Gastroesophageal sphincter (tissue), 4 donors: ENCODE measurements around the gene TFAP2B. TPM values are rescaled to one million over a fixed set of nuclear protein-coding genes. Genes with fewer than 3 reads are reported as not detected.

Experiments
- ATAC-seq: fragments of 150-250 bp; one replicate; pipeline ENCODE4 v1.9.1; 2016; ENCODE audit warnings: mild to moderate bottlenecking, moderate library complexity
- H3K27ac ChIP-seq, 4 donors: fragments of 200-600 bp; sonication (generic) in 3 of 4; 1 replicate in 3 of 4; 2 replicates in 1 of 4; pipeline ENCODE4 v1.5.1; 2016 to 2019
- H3K27me3 ChIP-seq: fragments of 200-600 bp; sonication (generic); one replicate; pipeline ENCODE4 v1.5.1; 2019
- H3K36me3 ChIP-seq, 2 donors: fragments of 200-600 bp; sonication (generic); one replicate each; pipeline ENCODE4 v1.5.1; 2019; ENCODE audit warnings: control low read depth in 1 of 2
- H3K4me1 ChIP-seq, 3 donors: fragments of 200-600 bp; sonication (generic); 1 replicate in 2 of 3; 2 replicates in 1 of 3; pipeline ENCODE4 v1.5.1; 2016 to 2019; ENCODE audit warnings: control low read depth in 2 of 3
- H3K4me3 ChIP-seq, 2 donors: fragments of 200-600 bp; sonication (generic); one replicate each; pipeline ENCODE4 v1.5.1; 2019; ENCODE audit warnings: mild to moderate bottlenecking in 1 of 2, moderate library complexity in 1 of 2
- H3K9me3 ChIP-seq, 3 donors: fragments of 200-600 bp; sonication (generic); one replicate each; pipeline ENCODE4 v1.5.1; 2017 to 2019; ENCODE audit warnings: control low read depth in 2 of 3
- CTCF ChIP-seq, 4 experiments: fragments of 200-600 bp in 2 of 4; fragments of 450-650 bp in 2 of 4; sonication (generic) in 1 of 4; IDR thresholded peaks; one replicate each; pipeline ENCODE4 v1.5.1; 2017 to 2019; ENCODE audit warnings: antibody characterized with exemption in 4 of 4, mild to moderate bottlenecking in 2 of 4, moderate library complexity in 2 of 4
- EP300 ChIP-seq: sonication (generic); formaldehyde crosslinking; IDR thresholded peaks from one replicate; pipeline ENCODE4 v1.6.1; 2017; ENCODE audit warnings: antibody characterized with exemption, mild to moderate bottlenecking
- POLR2A ChIP-seq, 2 donors: fragments of 450-650 bp; IDR thresholded peaks; one replicate each; pipeline ENCODE4 v1.6.1; 2017; ENCODE audit warnings: antibody characterized with exemption in 2 of 2, mild to moderate bottlenecking in 2 of 2, moderate library complexity in 1 of 2
- POLR2AphosphoS5 ChIP-seq: sonication (generic); formaldehyde crosslinking; IDR thresholded peaks from one replicate; pipeline ENCODE4 v1.6.1; 2017; ENCODE audit warnings: antibody characterized with exemption
- WGBS, 2 donors: methylation state at CpG; one replicate each; pipeline ENCODE4 v1.1.5; 2018; ENCODE audit warnings: low coverage in 1 of 2; 5-methylcytosine and 5-hydroxymethylcytosine counted together
- total RNA-seq, 4 donors: library from RNA; depleted of rRNA; stranded (reverse); fragments of >200 nt; gene quantifications; one replicate each; pipeline ENCODE4 v1.1.0, GENCODE V29; 2016

The TFAP2B gene
- total RNA-seq, 4 donors from 2014 or later, result 0.25 TPM; not detected in 3

- ATAC-seq, result no peak
- H3K4me1 ChIP-seq, result no peaks in the 10 kb centered on the region
- H3K27me3 ChIP-seq, result peaks cover 3% of the 10 kb centered on the region
- TF ChIP-seq CTCF (IDR thresholded peaks at IDR 0.05) (no peak), POLR2A (IDR thresholded peaks at IDR 0.05) (no peak), EP300 (no peak), POLR2AphosphoS5 (no peak)
- 64 to 94% methylated on average over 3 of the region's 3 CpGs for WGBS, 2 donors
- no peaks in the 10 kb centered on the region for H3K36me3 ChIP-seq
- H3K9me3 ChIP-seq, result no peaks in the 10 kb centered on the region
- H3K4me3 ChIP-seq, result no peak overlapping the region
- H3K27ac ChIP-seq, result no peak overlapping the region
Observed at GRCh38 chr6:50884364-50884763, 65.7 kb downstream of the TFAP2B start.

- no peak for ATAC-seq
- H3K4me3 ChIP-seq, result no peak overlapping the region
- H3K9me3 ChIP-seq, result no peaks in the 10 kb centered on the region
- H3K36me3 ChIP-seq, result no peaks in the 10 kb centered on the region
- 57 to 100% methylated on average over 1 of the region's 1 CpG for WGBS, 2 donors
- no peaks in the 10 kb centered on the region for H3K4me1 ChIP-seq
- H3K27me3 ChIP-seq, result peaks cover 3% of the 10 kb centered on the region
- H3K27ac ChIP-seq, result no peak overlapping the region
- TF ChIP-seq POLR2AphosphoS5, result no peak
- no peak for TF ChIP-seq CTCF (IDR thresholded peaks at IDR 0.05)
- TF ChIP-seq EP300, result no peak
- TF ChIP-seq POLR2A (IDR thresholded peaks at IDR 0.05), result no peak
Observed at GRCh38 chr6:50887112-50887511, 68.4 kb downstream of the TFAP2B start.

GRCh38 chr6:50889497-50889896 is 70.8 kb downstream of the TFAP2B start:
- TF ChIP-seq CTCF (IDR thresholded peaks at IDR 0.05), result no peak
- Histone ChIP-seq H3K27me3 (no peaks in the 10 kb centered on the region), H3K9me3 (no peaks in the 10 kb centered on the region), H3K4me1 (no peaks in the 10 kb centered on the region), H3K4me3 (no peak overlapping the region), H3K36me3 (no peaks in the 10 kb centered on the region), H3K27ac (no peak overlapping the region)
- WGBS, 2 donors, result 32 to 94% methylated on average over 2 to 3 of the region's 3 CpGs
- no peak for ATAC-seq

- Histone ChIP-seq H3K36me3 (no peaks in the 10 kb centered on the region), H3K9me3 (no peaks in the 10 kb centered on the region), H3K4me3 (no peak overlapping the region), H3K27me3 (no peaks in the 10 kb centered on the region), H3K27ac (no peak overlapping the region), H3K4me1 (no peaks in the 10 kb centered on the region)
- TF ChIP-seq POLR2A (IDR thresholded peaks at IDR 0.05) (no peak), EP300 (no peak), POLR2AphosphoS5 (no peak), CTCF (IDR thresholded peaks at IDR 0.05) (no peak)
- ATAC-seq, result no peak
- WGBS, 2 donors, result 29 to 33% methylated on average over 2 of the region's 2 CpGs
Observed at GRCh38 chr6:50889935-50890334, 71.3 kb downstream of the TFAP2B start.

GRCh38 chr6:50890579-50890978 is 71.9 kb downstream of the TFAP2B start:
- no peak for TF ChIP-seq EP300
- no peak for TF ChIP-seq POLR2AphosphoS5
- TF ChIP-seq CTCF (IDR thresholded peaks at IDR 0.05), result no peak
- no peak for TF ChIP-seq POLR2A (IDR thresholded peaks at IDR 0.05)
- H3K4me1 ChIP-seq, result no peaks in the 10 kb centered on the region
- no peak for ATAC-seq
- H3K27me3 ChIP-seq, result no peaks in the 10 kb centered on the region
- no peak overlapping the region for H3K27ac ChIP-seq
- H3K9me3 ChIP-seq, result no peaks in the 10 kb centered on the region
- H3K36me3 ChIP-seq, result no peaks in the 10 kb centered on the region
- no peak overlapping the region for H3K4me3 ChIP-seq
